GM19023 (cell line): ENCODE measurements around the gene FRZB.

ENCODE experiments used
- ATAC-seq: cut with Tn5 transposase; IDR thresholded peaks from one replicate; pipeline ENCODE4 v1.9.1; 2021; ENCODE audit warnings: mild to moderate bottlenecking, moderate library complexity; ENCODE audit not compliant: unreplicated experiment

FRZB gene

DNA sequence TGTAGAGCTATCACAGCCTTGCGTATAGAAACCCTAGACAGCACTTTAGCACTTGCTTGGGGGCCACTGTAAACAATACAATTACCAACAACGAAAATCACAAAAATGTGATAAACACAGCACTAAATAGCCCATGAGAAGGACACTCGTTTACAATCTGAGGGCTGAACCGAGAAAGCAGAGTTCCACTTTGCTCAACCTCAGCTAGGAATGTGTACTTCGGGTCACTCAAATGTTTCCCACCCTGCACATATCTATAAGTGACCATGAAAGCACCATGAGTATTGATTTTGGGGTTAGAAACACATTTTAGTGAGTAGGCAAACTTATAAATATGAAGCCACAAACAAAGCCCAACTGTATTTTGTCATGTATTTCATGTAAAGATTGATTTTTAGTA, 62.3 kb downstream of the FRZB start:
- ATAC-seq, result no peak

DNA sequence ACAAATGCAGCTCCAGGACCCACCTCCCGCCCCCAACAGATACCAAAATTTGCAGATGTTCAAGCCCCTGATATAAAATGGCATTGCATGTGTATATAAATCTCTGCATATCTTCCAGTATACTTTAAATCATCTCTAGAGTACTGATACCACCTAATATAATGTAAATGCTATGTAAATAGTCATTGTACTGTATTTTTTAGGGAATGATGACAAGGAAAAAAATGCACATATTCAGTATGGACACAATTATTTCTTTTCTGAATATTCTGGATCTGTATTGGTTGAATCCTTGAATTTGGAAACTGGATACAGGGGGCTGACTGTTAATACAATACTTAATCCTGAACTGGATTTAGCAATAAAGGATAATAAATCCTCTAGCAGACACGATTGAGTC, 67.7 kb downstream of the FRZB start:
- no peak for ATAC-seq

DNA sequence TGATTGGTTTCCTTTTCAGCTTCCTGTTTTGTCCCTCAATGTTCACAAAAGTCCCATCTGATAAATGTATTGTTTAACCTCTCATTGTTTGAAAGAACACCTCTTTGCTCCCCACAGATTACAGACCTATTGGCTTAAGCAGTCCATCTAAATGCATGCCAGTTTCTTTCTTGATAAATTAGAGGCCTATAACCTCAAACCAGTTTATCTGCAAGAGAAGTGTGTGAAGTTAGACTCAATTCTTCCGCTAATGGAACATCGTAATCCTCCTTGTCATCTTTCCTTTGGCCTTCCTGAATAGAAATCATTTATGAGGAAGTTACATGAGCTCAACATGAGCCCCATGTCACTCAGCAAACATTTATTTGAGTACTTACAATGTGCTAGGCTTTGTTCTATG, 74.0 kb downstream of the FRZB start:
- ATAC-seq, result no peak

DNA sequence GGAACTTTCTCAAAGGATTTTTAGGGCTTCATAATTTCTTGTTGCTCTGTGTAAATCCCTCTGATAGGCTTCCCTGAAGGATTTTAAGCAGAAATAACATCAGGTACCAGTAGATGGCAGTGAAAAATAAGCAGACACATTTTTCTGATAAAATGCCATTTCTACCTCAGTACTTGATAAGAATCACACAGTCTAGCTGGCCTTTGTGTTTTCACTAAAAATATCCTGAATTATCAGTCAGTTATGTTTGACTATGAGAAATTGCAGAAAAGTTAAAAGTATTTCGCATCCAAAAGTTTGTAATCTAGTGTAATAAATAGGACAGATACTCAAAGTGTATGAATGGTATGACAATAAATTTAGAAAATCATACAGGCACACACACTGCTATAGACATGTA, 81.7 kb downstream of the FRZB start:
- ATAC-seq, result no peak

DNA sequence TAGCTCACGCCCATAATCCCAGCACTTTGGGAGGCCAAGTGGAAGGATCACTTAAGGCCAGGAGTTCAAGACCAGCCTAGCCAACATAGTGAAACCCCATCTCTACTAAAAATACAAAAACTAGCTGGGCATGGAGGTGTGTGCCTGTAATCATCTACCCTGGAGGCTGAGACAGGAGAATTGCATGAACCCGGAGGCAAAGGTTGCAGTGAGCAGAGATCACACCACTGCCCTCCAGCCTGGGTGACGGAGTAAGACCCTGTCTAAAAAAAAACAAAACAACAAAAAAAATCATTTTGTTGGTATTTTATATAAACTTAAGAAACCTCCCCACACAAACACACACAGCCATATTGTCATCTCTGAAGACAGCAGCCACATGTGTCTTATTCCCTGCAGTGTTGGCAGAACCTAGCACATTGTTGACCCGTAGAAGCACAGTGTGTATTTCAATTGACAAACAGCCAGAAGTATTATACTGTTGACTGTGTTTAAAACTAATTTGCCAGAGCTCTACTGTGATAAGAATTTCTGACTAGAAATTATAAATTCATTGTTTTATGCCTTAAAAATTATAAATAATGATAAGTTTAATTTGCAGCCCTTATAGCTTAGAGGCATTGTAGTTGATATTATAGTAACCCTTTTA, 82.3 kb downstream of the FRZB start:
- ATAC-seq, result no peak
